GM04503 (cell line): ENCODE data around the gene IZUMO2.

Source experiments
- DNase-seq: peaks from one replicate; pipeline ENCODE4 v3.0.0-alpha.2; 2012; ENCODE audit warnings: low read depth

IZUMO2 gene

DNA sequence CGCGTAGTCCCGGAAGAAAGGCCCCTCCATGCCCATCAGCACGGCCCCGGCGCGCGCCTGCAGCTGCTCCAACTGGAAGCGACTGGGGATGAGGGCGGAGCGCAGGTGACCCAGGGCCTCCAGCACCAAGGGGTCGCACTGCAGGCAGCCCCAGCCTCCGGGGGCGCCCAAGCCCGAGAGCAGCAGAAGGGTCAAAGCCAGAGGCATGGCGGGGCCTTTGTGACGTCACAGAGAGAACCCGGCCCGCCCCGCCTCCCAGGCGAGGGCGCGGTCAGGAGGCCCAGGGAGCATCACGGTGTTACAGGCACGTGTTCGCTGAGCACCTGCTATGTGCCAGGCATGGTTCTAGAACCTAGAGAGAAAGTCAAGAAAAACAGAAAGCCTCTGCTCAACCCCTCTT is at the start of gene IZUMO2:
Gene IZUMO2 (minus strand): TSS at position 294 of the 400 bp plus-strand sequence. CDS start 87 bp downstream, at position 207.
- no peak for DNase-seq

DNA sequence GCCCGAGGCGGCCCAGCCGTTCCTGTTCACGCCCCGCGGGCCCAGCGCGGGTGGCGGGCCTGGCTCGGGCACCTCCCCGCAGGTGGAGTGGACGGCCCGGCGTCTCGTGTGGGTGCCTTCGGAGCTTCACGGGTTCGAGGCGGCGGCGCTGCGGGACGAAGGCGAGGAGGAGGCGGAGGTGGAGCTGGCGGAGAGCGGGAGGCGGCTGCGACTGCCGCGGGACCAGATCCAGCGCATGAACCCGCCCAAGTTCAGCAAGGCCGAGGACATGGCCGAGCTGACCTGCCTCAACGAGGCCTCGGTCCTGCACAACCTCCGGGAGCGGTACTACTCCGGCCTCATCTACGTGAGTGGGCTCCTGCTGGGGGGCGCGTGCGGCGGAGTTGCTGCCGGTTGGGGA is 47.3 kb upstream of the IZUMO2 start:
- DNase-seq: no peak

DNA sequence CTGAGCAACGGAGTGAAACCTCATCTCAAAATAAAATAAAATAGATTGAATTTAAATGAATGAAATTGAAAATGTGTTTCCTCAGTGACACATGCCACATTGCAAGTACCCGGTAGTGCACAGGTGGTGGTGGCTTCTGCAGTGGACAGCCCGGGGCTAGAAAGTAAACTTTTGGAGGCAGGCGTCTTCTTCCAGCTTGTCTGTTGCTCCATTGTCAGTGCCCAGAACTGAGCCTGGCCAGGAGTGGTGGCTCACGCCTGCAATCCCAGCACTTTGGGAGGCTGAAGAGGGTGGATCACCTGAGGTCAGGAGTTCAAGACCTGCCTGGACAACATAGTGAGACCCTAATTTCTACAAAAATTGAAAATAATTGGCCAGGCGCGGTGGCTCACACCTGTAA is 46.0 kb upstream of the IZUMO2 start:
- no peak for DNase-seq

DNA sequence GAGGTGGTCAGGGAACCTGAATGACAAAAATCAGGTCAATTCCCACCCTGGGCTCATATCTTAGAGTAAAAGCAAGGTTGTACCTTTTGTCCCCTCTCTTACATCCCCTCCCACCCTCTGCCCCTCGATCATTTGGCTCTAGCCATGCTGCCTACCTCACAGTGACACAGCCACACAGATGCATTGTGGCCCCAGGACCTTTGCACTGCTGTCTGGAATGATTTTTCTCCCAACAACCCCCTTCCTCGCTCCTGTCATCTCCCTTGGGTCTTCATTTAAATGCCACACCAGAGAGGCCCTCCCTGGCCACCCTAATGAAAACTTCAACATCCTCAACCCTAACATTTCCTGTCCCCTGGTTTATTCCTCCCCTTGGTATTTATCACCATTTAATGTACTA is 44.6 kb upstream of the IZUMO2 start:
- no peak for DNase-seq

DNA sequence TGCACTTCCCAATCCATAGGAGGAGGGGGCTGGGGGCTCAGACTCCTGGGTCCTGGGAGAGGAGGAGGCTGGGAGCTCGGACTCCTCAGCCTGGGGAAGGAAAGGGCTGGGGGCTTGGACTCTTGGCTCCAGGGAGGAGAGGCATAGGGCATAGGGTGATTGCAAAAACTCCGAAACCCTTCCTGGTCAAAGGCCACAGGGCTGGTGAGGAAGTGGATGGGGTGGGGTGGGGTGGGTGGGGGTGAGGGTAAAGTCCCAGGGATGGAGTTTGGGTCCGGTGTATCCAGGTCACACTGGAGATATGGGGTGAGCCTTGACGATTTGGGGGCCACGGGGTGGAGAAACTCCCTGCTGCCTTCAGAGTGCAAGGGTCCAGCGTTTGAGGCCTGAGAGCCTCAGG is 43.1 kb upstream of the IZUMO2 start:
- no peak for DNase-seq

DNA sequence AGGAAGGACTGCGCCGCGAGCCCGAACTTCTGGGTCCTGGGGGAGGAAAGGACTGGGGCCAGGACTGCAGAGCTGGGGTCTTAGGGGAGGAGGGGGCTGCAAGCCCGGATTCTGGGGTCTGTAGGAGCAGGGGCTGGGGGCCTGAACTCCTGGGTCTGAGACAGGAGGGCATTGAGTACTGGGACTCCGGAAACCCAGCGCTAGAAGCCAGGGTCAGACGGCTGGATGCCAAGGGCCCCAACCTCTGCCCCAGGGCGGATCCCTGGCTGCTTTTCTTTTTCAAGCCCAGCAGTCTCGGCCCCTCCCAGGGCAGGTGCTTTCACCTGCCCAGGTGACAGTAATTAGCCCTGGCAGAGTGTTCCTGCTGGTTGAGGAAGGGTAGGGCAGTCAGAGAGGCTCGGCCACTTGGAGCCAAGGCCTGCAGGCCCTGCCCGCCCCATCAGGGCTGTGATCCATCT is 42.6 kb upstream of the IZUMO2 start:
- DNase-seq: no peak

DNA sequence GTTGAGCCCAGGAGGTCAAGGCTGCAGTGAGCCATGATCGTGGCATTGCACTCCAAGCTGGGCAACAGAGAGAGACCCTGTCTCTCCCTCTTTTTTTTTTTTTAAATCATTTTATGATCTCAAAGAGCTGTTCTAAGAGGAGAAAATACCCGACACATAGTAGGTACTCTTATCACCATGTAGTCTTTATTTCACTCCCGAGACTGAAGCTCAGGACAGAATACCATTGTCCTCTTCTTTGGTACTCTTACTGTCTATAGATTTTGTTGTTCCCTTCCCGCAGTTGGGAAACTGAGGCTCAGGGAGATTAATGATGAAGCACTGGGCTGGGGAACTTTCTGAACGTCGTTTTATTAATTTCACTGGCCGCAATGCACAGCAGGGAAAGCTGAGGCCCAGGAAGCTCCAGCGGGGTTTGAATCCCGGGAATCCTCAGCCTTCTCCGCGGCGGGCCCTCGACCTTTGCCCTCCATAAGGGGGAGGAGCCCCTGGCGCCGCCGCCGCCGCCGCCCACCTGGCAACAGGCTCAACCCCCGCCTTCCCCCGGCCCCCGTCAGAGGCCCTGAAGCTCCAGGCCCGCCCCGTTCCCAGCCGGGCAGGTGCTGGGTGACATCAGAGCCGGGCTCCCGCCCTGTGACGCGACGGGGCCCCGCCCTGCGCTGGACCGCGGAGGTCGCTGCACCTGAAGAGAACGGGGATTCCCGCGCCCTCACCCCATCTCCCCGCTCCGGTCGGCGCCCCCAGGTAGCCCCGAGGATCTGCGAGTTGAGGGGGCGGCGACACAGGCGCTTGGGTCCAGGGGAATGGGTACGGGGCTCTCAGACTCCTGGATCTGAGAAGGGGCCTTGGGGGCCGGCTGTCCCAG is 42.0 kb upstream of the IZUMO2 start:
- no peak for DNase-seq

DNA sequence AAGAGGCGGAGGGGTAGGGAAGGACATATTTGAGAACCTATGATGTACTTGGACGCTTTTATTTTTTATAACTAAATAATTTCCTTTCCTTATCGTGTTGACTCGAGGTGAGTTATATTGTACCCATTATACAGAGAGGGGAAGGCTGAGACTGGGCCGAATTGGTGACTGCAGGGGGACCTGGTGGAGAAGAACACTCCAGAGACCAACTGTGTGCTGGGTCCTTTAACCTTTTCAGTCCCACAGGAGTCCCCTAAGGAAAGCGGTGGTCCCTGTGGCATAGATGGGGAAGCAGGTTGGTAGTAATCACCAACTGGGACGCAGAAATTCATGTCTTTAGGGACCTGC is 41.0 kb upstream of the IZUMO2 start:
- DNase-seq: no peak

DNA sequence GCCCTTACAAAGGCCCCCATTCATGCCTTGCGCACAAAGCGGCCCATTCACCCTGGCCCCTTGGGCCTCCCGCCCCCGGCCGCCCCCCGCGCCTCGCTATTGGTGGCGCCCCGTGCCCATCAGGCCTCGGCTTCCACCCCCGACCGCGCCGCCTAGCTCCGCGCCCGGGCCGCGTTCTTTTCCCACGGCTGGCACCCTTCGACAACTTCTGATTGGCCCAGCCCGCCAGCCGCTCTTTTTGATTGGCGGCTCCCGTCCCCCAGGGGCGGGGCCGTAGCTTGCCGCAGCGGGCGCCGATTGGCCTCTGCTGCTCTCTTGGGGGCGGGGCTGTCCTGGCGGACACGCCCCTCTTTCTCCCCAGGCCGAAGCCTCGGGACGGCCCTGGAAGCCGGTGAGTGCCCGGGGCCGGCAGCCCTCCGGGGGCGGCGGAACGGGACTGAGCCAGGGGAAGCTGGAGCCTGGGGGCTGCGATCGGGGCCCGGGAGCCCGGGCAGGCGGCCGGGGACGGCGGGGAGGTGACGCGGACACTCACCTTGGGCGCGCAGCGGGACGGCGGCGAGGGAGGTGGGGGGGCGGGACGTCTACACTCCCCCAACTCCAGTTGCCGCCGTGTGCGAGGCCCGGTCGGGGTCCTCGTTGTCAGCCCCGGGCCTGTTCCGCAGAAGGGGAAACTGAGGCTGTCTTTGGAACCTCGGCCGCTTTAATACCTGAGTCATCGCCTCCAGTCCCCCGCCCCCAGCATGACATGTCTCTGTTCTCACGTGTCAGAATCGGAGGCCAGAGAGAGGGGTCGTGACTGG is 40.4 kb upstream of the IZUMO2 start, which contains the start of gene MYH14:
Gene MYH14 (plus strand): TSS at position 342 of the 800 bp plus-strand sequence. CDS start 6,744 bp downstream, outside the sequence.
- DNase-seq: no peak

DNA sequence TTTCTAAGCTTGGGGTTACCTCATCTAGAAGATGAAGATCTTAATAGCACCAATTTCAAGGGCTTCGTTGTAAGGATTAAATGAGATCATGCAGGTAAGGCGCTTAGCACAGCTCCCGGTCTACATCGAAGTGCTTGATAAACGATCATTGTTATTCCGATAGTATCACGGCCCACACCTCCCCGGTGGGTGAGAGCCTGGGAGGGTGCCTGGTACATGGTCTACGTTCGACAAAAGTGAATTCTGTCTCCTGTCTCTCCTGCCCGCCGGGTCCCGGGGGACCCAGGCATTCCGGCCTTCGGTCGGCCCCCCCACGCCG is 39.8 kb upstream of the IZUMO2 start:
- DNase-seq: no peak

DNA sequence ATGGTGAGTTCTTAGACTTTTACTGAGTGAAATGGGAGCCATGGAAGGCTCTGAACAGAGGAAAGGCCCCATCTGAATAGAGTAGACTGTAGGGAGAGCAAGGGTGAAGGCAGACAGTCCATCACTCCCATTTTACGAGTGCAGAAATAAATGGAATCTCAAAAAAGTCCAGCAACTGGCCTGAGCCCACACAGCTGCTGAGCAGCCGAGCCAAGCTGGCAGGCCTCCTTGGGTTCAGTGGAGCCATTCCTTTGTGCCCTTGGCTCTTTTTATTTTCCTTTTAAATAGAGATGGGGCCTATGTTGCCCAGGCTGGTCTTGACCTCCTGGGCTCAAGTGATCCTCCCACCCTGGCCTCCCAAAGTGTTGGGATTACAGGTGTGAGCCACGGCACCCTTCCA is 39.3 kb upstream of the IZUMO2 start:
- DNase-seq: no peak

DNA sequence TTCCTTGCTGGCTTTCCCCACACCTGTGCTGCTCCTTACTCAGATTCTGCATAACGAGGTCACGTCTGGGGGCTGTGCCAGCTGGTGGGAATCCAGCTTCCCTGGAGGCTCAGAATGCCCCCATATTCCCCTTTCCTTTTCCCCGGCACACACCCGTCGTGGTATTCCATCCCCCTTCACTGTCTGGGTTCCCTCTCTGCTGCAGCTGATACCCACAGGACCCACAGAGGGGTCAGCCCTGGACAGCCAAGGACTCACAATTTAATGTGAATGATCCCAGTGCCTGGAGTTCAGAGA is 36.1 kb upstream of the IZUMO2 start:
- DNase-seq: no peak

DNA sequence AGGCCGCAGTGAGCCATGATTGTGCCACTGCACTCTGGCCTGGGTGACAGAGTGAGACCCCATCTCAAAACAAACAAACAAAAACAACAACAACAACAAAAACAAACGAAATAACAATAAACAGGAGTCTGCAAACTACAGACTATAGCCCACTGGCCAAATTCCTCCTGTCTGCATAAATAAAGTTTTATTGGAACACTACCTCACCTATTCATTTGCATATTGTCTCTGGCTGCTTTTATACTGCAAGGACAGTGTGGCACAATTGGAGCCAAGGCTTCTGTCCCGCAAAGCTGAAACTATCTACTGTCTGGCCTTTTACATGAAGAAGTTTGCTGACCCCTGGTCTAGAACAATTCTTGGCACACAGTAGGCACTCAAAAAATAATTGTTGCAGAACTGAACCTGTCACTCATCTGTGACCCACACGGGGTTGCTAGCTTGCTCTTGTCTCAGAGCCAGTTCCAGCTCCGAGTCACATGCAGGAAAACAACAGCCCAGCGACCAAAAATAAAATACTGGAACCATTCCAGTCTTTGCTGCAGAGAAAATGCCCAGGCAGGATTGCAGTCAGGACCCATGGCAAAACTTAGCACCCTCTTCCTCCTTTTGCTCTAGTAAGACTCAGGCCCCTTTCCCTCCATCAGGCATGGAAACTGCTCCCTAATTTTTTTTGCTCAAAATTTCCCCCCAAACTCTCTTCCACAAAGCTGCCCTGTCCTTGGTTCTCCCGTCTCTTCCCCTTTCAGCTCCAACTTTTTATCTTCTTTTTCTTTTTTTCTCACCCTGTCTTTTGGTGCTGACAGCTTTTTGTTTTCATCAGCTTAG is 35.6 kb upstream of the IZUMO2 start:
- no peak for DNase-seq

DNA sequence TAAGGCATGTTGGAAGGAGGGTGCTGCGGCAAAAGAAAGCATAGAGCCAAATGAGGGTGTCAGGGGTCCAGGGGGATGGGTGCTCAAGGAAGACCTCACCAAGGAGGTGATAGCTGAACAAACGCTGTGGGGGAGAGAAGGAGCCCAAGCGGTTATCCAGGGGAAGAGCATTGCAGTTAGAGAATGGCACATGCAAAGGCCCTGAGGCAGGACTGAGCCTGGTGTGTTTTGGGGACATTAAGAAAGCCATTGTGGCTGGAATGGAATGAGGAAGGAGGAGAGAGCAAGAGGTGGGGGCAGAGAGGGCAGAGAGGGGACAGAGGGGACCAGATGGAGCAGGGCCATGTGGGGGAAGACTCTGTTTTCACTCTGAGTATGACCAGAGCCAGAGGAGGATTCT is 34.3 kb upstream of the IZUMO2 start:
- DNase-seq: no peak

DNA sequence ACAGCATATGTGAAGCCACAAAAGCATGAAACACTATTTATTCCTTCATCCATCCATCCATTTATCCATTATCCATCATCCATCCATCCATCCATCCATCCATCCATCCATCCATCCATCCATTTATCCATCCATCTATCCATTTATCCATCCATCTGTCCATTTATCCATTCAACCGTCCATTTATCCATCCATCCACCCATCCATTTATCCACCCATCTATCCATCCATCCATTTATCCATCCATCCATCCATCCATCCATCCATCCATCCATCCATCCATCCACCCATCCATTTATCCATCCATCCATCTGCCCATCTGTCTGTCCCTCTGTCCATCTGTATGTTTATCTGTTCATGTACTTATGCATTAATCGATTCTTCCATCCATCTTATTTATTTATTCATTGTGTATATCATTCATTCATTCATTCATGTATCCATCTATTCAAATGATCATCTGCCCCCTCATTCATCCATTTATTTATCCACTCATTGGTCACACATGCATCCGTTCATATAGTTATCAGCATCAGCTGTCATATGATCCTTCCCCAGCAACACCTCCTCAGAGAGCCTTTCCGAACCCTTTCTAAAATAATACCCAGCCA is 33.3 kb upstream of the IZUMO2 start:
- DNase-seq: no peak

DNA sequence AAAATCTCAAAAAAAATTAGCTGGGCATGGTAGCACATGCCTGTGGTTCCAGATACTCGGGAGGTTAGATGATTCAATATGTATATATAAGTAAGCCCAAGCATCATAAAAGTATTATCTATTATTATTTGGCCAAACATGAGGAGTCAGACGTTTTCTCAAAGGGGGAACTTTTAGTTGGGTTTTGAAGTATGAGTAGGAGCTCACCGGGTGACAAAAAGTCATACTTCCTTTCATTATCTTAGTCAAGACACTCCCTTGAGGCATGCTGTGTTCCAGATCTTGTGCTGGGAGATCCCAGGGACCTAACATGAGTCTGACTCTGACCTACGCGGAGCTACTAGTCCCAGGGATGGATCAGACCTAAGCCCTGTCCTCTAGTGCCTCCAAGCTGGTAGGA is 32.1 kb upstream of the IZUMO2 start:
- no peak for DNase-seq

DNA sequence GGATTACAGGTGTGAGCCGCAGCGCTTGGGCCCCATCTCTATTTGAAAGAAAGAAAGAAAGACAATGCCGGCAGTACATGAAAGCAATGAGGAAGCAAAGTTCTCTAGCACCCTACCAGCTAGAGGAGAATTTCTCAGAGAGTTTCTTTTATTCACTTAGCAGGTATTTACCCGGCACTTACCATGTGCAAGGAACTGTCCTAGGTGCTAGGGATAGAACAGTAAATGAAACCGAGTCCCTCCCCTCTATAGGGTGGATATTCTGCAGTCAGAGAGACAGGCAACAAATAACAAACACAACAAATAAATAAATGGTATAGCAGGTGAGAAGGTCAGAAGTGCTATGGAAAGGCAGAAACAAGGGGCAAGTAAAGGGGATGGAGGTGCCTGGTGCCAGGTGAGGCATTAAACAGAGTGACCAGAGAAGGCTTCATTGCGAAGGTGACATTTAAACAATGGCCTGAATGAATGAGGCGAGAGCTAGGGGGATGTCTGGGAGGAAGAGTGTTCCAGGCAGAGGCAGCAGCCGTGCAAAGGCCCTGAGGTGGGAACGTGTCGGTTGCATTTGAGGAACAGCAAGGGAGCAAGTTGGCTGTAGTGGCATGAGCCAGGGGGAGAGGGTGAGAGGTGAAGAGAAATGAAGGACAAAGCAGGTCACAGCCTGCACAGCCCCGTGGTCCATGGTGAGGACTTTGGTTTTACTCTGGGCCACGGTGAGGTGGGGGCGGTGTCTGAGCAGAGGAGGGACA is 29.6 kb upstream of the IZUMO2 start:
- DNase-seq: no peak

DNA sequence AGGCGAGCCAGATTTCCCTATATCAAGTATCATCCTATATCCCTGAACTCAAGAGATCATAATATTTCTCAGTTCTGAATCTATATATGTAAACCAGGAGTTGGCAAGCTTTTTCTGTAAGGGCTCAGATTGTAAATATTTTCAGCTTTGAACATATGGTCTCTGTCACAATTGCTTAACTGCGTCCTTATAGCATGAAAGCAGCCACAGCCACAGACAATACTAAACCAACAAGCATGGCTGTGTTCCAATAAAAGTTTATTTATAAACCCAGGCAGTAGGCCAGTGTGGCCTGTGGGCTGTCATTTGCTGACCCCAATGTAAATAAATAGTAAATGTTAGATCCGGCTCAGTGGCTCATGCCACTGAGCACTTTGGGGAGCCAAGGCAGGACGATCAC is 28.1 kb upstream of the IZUMO2 start:
- no peak for DNase-seq

DNA sequence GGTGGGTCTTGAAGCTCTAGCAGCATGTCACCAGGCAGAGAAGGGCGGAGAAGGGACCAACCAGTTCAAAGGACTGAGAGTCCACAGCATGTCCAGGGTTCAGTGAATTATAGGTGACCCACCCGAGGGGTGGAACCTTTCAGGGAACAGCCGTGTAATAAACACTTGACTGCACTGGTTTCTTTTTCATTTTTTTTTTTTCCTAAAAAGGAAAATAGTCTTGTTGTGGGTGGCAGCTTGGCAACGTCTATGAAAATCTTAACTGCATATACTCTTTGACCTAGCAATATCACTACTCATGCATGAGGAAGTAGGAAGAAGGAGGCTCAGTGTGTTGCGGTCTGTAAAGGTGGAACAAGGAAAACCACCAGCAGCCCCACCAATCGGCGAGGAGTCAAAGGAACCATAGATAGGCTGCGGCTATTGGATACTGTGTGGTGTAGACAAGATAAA is 27.4 kb upstream of the IZUMO2 start:
- DNase-seq: no peak

DNA sequence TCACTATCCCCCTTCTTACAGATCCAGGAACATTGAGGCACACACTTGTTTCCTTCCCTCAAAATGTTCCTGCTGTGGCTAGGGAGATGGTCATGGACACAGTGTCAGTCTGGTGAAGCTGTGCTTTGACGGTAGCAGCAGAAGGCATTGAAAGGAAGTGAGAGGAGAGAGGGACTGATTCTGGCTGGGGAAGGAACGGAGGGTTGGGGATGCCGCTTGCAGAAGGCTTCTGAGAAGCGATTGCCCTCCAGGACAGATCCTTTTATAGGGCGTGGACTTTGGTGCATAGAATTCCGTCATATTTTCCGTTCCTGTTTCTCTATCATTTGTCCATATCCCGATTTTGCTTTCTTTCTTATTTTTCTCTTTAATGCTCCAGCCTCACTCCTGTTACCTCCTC is 26.2 kb upstream of the IZUMO2 start:
- no peak for DNase-seq

DNA sequence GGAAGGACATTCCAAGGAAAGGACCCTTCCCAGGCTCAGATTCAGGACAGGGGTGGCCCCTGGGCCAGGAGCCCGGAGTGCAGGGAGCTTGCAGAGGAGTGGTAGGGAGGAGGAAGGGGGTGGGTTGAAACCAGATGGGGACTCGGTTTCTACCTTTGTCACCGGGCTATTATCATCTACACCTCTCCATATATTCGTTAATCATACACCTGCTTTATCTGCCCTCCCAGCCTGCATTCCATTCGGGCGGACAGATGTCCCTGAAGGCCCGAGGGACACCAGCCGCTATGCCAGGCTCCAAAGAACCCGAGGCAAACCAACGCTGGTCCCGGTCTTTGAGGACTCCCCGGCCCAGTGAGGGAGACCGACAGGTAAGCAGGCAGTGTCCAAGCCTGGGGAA is 24.9 kb upstream of the IZUMO2 start:
- DNase-seq: no peak

DNA sequence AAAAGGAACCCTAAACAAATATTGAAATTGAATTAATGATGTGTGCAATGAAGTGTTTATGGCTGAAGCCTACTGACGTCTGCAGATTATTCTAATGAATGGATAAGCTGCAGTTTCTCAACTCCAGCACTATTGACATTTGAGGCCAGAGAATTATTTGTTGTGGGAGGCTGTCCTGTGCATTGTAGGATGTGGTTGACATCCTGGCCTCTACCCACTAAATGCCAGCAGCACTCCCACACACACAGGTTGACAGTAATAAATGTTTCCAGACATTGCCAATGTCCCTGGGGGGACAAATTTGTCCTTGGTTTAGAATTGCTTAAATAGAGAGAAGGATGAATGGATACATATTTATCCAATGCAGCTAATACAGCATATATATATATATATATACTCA is 21.1 kb upstream of the IZUMO2 start:
- no peak for DNase-seq
